KMS-11 (cell line): ENCODE data around the gene ABCC11.
A peak's percentile ranks its signal among the peaks of the same experiment; 100 is the strongest.

Experiments used
- H2AFZ ChIP-seq: fragments of 200-600 bp; sonication (generic); 2 replicates; pipeline ENCODE4 v1.6.1; 2016; ENCODE audit warnings: antibody characterized with exemption, mixed run types, low read depth
- H3K27ac ChIP-seq: fragments of 200-600 bp; sonication (generic); 2 replicates; pipeline ENCODE4 v1.6.1; 2016; ENCODE audit warnings: mild to moderate bottlenecking, mixed run types
- H3K27me3 ChIP-seq: fragments of 200-600 bp; sonication (generic); 2 replicates; pipeline ENCODE4 v1.6.1; 2017; ENCODE audit warnings: mild to moderate bottlenecking, low read depth, mixed run types, moderate library complexity; ENCODE audit not compliant: insufficient read depth
- H3K36me3 ChIP-seq: fragments of 200-600 bp; sonication (generic); 2 replicates; pipeline ENCODE4 v1.6.1; 2017; ENCODE audit warnings: mild to moderate bottlenecking, mixed run types; ENCODE audit not compliant: insufficient read depth
- H3K4me1 ChIP-seq: fragments of 200-600 bp; sonication (generic); 2 replicates; pipeline ENCODE4 v1.6.1; 2016; ENCODE audit warnings: mild to moderate bottlenecking, low read depth, mixed run types; ENCODE audit not compliant: poor library complexity, severe bottlenecking
- H3K4me2 ChIP-seq: fragments of 200-600 bp; sonication (generic); 2 replicates; pipeline ENCODE4 v1.7.0; 2016; ENCODE audit warnings: mild to moderate bottlenecking, mixed run types
- H3K4me3 ChIP-seq: fragments of 200-600 bp; sonication (generic); IDR thresholded peaks from 2 replicates; pipeline ENCODE4 v1.6.1; 2017; ENCODE audit warnings: low read depth, low read length, mixed read lengths; ENCODE audit not compliant: insufficient read depth
- H3K79me2 ChIP-seq: fragments of 200-600 bp; sonication (generic); 2 replicates; pipeline ENCODE4 v1.6.1; 2016; ENCODE audit warnings: low read depth, mixed run types; ENCODE audit not compliant: insufficient read depth
- H3K9ac ChIP-seq: fragments of 200-600 bp; sonication (generic); 2 replicates; pipeline ENCODE4 v1.6.1; 2016; ENCODE audit warnings: mild to moderate bottlenecking, mixed run types
- H4K20me1 ChIP-seq: fragments of 200-600 bp; sonication (generic); 2 replicates; pipeline ENCODE4 v1.6.1; 2016; ENCODE audit warnings: mild to moderate bottlenecking, mixed run types; ENCODE audit not compliant: insufficient read depth
- CTCF ChIP-seq: fragments of 200-600 bp; sonication (generic); conservative IDR thresholded peaks from 2 replicates; pipeline ENCODE4 v1.6.1; 2017; ENCODE audit warnings: low read depth, mild to moderate bottlenecking, antibody characterized with exemption, low read length, moderate library complexity, mixed read lengths

Gene ABCC11

DNA sequence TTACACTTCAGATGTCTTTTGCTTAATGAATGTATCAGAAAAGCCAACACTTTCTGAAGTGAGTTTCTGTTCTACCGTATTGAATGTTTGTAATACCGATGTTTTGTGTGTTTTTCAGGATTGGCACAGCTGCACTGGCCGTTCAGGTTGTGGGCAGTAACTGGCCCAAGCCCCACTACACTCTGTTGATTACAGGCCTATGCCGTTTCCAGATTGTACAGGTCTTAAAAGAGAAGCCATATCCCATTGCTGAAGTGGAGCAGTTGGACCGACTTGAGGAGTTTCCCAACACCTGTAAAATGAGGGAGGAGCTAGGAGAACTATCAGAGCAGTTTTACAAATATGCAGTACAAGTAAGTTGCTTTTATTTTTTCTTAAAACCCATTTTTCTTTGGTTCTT, 4.7 kb upstream of the ABCC11 start:
- H3K4me2 ChIP-seq = no peak overlapping the region
- H3K36me3 ChIP-seq = no peaks in the 10 kb centered on the region
- no peak for TF ChIP-seq CTCF
- H3K27ac ChIP-seq = no peak overlapping the region
- H4K20me1 ChIP-seq = no peaks in the 10 kb centered on the region
- no peaks in the 10 kb centered on the region for H3K27me3 ChIP-seq
- H3K9ac ChIP-seq = no peak overlapping the region
- no peak overlapping the region for H2AFZ ChIP-seq
- H3K79me2 ChIP-seq = peaks cover 27% of the 10 kb centered on the region; the same call in 1 of the 2 replicates
- no peaks in the 10 kb centered on the region for H3K4me1 ChIP-seq
- H3K4me3 ChIP-seq = no peak overlapping the region

- Histone ChIP-seq H3K4me2 (no peak overlapping the region), H3K4me1 (peaks cover 8% of the 10 kb centered on the region), H2AFZ (no peak overlapping the region), H3K27ac (no peak overlapping the region), H3K79me2 (peaks cover 40% of the 10 kb centered on the region), H3K36me3 (no peaks in the 10 kb centered on the region), H3K27me3 (no peaks in the 10 kb centered on the region), H3K4me3 (no peak overlapping the region), H4K20me1 (no peaks in the 10 kb centered on the region), H3K9ac (no peak overlapping the region)
- TF ChIP-seq CTCF = no peak
Measured at GRCh38 chr16:48250520-48251278, 3.4 kb upstream of the ABCC11 start.

DNA sequence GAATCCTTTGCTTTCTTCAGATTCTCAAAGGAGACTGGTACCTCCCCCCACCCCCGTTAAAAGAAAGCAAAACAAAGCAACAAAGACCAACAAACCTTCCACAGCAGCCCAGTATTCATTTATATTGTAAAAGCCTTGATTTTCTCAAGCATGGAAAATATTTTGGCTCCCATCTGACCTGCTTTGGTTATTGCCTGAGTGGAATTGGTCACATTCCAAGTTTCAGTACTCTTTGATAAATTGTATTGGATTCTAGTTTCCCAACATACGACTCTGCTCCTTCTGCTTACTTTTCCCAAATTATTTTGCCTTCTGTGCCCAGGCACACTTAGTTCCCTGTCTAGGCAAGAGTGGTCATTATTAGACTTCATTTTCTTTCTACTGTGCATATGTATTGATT, 1.3 kb downstream of the ABCC11 start:
- H2AFZ ChIP-seq = no peak overlapping the region
- no peak overlapping the region for H3K4me3 ChIP-seq
- no peaks in the 10 kb centered on the region for H3K27me3 ChIP-seq
- peaks cover 13% of the 10 kb centered on the region for H3K4me1 ChIP-seq
- peaks cover 52% of the 10 kb centered on the region for H3K79me2 ChIP-seq
- no peak overlapping the region for H3K27ac ChIP-seq
- no peak overlapping the region for H3K9ac ChIP-seq
- no peak for TF ChIP-seq CTCF
- H3K36me3 ChIP-seq = no peaks in the 10 kb centered on the region
- H3K4me2 ChIP-seq = peak overlapping the region; percentile 87
- no peaks in the 10 kb centered on the region for H4K20me1 ChIP-seq

GRCh38 chr16:48244863-48245195, 2.5 kb downstream of the ABCC11 start:
- peaks cover 43% of the 10 kb centered on the region for H3K79me2 ChIP-seq
- H4K20me1 ChIP-seq = no peaks in the 10 kb centered on the region
- H3K27ac ChIP-seq = peak overlapping the region; percentile 74
- H3K9ac ChIP-seq = peak overlapping the region; percentile 83; the same call in 1 of the 2 replicates
- H3K4me1 ChIP-seq = peaks cover 13% of the 10 kb centered on the region
- H3K36me3 ChIP-seq = no peaks in the 10 kb centered on the region
- TF ChIP-seq CTCF = no peak
- peak overlapping the region; percentile 57 for H2AFZ ChIP-seq
- no peaks in the 10 kb centered on the region for H3K27me3 ChIP-seq
- H3K4me2 ChIP-seq = peak overlapping the region; percentile 87
- no peak overlapping the region for H3K4me3 ChIP-seq
